Endothelial cell of umbilical vein (primary cell): Measurements from ENCODE around the gene NFX1. TPM values are rescaled to one million over a fixed set of nuclear protein-coding genes. Genes with fewer than 3 reads are reported as not detected.
A peak's percentile ranks its signal among the peaks of the same experiment; 100 is the strongest.
"Not testable (repeated sequence)": the region's sequence is repeated elsewhere in the genome, so short reads cannot be mapped to it uniquely, and the experiment has no call there.

Experiments used
- BruUV-seq: library from RNA; stranded (reverse); fragments of 400-500 nt; replicated peaks from 2 replicates; lab custom pipeline; 2021; lab: Mats Ljungman, UMichigan
- CTCF ChIA-PET: fragments of 300-600, 350-600 bp; sonication (Branson Sonifier 250); formaldehyde crosslinking; loops from one replicate; lab custom pipeline; 2021; ENCODE audit warnings: antibody characterized with exemption, inconsistent platforms; lab: Charles Lee
- POLR2A ChIA-PET: fragments of 300-600, 350-600 bp; sonication (Branson Sonifier 250); formaldehyde crosslinking; loops from one replicate; lab custom pipeline; 2021; ENCODE audit warnings: antibody characterized with exemption, inconsistent platforms; lab: Charles Lee
- DNase-seq: peaks from one replicate; pipeline ENCODE4 v3.0.0-alpha.2; 2011; ENCODE audit warnings: low read depth, low spot score
- FAIRE-seq: peaks from 2 replicates; lab custom pipeline; 2011; peaks lifted over from hg19 to GRCh38; lab: Jason Lieb, UNC
- H2AFZ ChIP-seq: 2 replicates; pipeline ENCODE4 v1.6.0; 2012; ENCODE audit warnings: low read depth, low read length, control low read depth, inconsistent platforms
- H3K27ac ChIP-seq: 2 replicates; pipeline ENCODE4 v1.5.1; 2011; ENCODE audit warnings: low read depth, mild to moderate bottlenecking, control low read depth, low read length, moderate library complexity; ENCODE audit not compliant: insufficient read depth
- H3K27me3 ChIP-seq, 2 experiments: 2 replicates each; pipeline versions ENCODE4 v1.6.0 to v1.6.1; 2011; ENCODE audit warnings: low read length in 2 of 2, mixed read lengths in 1 of 2; ENCODE audit not compliant: control insufficient read depth in 2 of 2, insufficient read depth in 2 of 2
- H3K36me3 ChIP-seq, 2 experiments: 2 replicates in 1 of 2; 3 replicates in 1 of 2; pipeline ENCODE4 v1.5.1; 2011; ENCODE audit warnings: low read length in 2 of 2, mild to moderate bottlenecking in 1 of 2, moderate library complexity in 1 of 2; ENCODE audit not compliant: control insufficient read depth in 2 of 2, insufficient read depth in 2 of 2; ENCODE audit errors: extremely low read depth in 1 of 2
- H3K4me1 ChIP-seq: 3 replicates; pipeline ENCODE4 v1.5.1; 2011; ENCODE audit warnings: mild to moderate bottlenecking, low read length; ENCODE audit not compliant: control insufficient read depth, insufficient read depth; ENCODE audit errors: extremely low read depth
- H3K4me2 ChIP-seq: 2 replicates; pipeline ENCODE4 v1.6.1; 2011; ENCODE audit warnings: low read length, control low read depth, mixed read lengths; ENCODE audit not compliant: insufficient read depth
- H3K4me3 ChIP-seq, 3 experiments: fragments of 200-600 bp in 1 of 3; sonication (generic), shearing (Covaris generic) in 1 of 3; replicated peaks in 1 of 3; 2 replicates each; pipeline ENCODE4 v1.5.1; 2011 to 2016; ENCODE audit warnings: control low read depth in 3 of 3, low read length in 3 of 3, mild to moderate bottlenecking in 2 of 3, inconsistent platforms in 1 of 3, low read depth in 1 of 3, moderate library complexity in 1 of 3; ENCODE audit not compliant: insufficient read depth in 1 of 3
- H3K79me2 ChIP-seq: 2 replicates; pipeline ENCODE4 v1.6.0; 2012; ENCODE audit warnings: low read length, inconsistent platforms; ENCODE audit not compliant: control insufficient read depth, insufficient read depth
- H3K9ac ChIP-seq: replicated peaks from 2 replicates; pipeline ENCODE3; 2011; ENCODE audit warnings: low read length, control low read depth; ENCODE audit not compliant: insufficient read depth; ENCODE audit errors: extremely low read depth
- H3K9me1 ChIP-seq: replicated peaks from 3 replicates; pipeline ENCODE4 v1.6.0; 2011; ENCODE audit warnings: mild to moderate bottlenecking, low read length; ENCODE audit not compliant: control insufficient read depth, insufficient read depth; ENCODE audit errors: extremely low read depth
- H3K9me3 ChIP-seq: replicated peaks from 2 replicates; pipeline ENCODE4 v1.5.1; 2012; ENCODE audit warnings: low read length, inconsistent platforms; ENCODE audit not compliant: control insufficient read depth, insufficient read depth
- H4K20me1 ChIP-seq: replicated peaks from 2 replicates; pipeline ENCODE3; 2011; ENCODE audit warnings: mild to moderate bottlenecking, low read length; ENCODE audit not compliant: control insufficient read depth, insufficient read depth; ENCODE audit errors: extremely low read depth
- FOS ChIP-seq: IDR thresholded peaks from 2 replicates; pipeline ENCODE4 v1.6.1; 2011; ENCODE audit warnings: mild to moderate bottlenecking, low read length, moderate library complexity, borderline replicate concordance; ENCODE audit not compliant: insufficient read depth
- GATA2 ChIP-seq: IDR thresholded peaks from 2 replicates; pipeline ENCODE4 v1.7.0; 2011; ENCODE audit warnings: low read depth, mild to moderate bottlenecking, moderate library complexity, mixed read lengths, low read length; ENCODE audit not compliant: insufficient read length, insufficient read depth
- POLR2A ChIP-seq: IDR thresholded peaks from 2 replicates; pipeline ENCODE4 v1.6.1; 2012; ENCODE audit warnings: low read depth, mild to moderate bottlenecking, control low read depth, low read length
- POLR2AphosphoS5 ChIP-seq: IDR thresholded peaks from 2 replicates; pipeline ENCODE4 v1.6.1; 2012; ENCODE audit warnings: low read depth, mild to moderate bottlenecking, control low read depth, low read length, moderate library complexity; ENCODE audit not compliant: insufficient read depth
- dilution Hi-C: fragments of 300-500 bp; cut with MboI; formaldehyde crosslinking; loops from one replicate; pipeline ENCODE4 v1.15.0; 2019; ENCODE audit warnings: low sequenced_read_pairs; ENCODE audit not compliant: extremely low pct_ligation_motif_present
- intact Hi-C: fragments of 100-400 bp; cut with micrococcal nuclease; formaldehyde crosslinking; loops from one replicate; pipeline ENCODE4 v1.10.0; 2022
- polyA plus RNA-seq, 4 experiments: library from polyadenylated mRNA; depleted of rRNA in 3 of 4; stranded (reverse) in 3 of 4; unstranded in 1 of 4; fragments of >200 nt; gene quantifications; 2 replicates each; pipeline versions ENCODE4 v1.2.1 to v1.2.3, GENCODE V29; 2011 to 2012; ENCODE audit warnings: missing spikeins in 1 of 4
- total RNA-seq: library from RNA; stranded (reverse); gene quantifications from 2 replicates; pipeline ENCODE4 v1.2.3, GENCODE V29; 2021
- TF ChIP-seq, protein P1 (sequence below), 2 donors: IDR thresholded peaks; 1 replicate in 1 of 2; 2 replicates in 1 of 2; pipeline ENCODE4 v1.5.1; 2011; ENCODE audit warnings: low read length in 2 of 2, mild to moderate bottlenecking in 2 of 2, moderate library complexity in 2 of 2, control low read depth in 1 of 2, inconsistent platforms in 1 of 2, low read depth in 1 of 2; ENCODE audit not compliant: insufficient read depth in 1 of 2; ENCODE audit errors: extremely low read depth in 1 of 2

NFX1 gene
- total and polyA plus RNA-seq, 2 donors (not counting 3 experiments of a cell fraction or from before 2014, with no cell fraction given) = 19.3 to 21.7 TPM

DNA sequence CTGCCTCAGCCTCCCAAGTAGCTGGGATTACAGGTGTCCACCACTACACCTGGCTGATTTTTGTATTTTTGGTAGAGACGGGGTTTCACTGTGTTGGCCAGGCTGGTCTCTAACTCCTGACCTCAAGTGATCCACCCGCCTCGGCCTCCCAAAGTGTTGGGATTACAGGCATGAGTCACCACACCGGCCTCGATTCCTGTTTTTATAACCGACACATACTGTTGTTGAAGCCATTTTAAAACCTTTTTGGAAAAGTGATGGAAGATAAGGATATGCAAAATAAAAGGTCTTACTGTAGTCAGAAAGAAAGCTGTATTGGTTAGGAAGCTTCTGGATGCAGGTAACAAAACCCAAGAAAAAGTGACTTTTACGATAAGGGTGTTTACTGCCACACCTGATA lies 42.6 kb downstream of the NFX1 start:
- BruUV-seq, H3K36me3 ChIP-seq, H3K79me2 ChIP-seq, H4K20me1 ChIP-seq, FAIRE-seq, H3K9ac ChIP-seq, H2AFZ ChIP-seq, H3K4me3 ChIP-seq, H3K27ac ChIP-seq, H3K27me3 ChIP-seq, H3K4me2 ChIP-seq, H3K9me1 ChIP-seq, POLR2A ChIA-PET, H3K9me3 ChIP-seq, dilution Hi-C loops: not testable (repeated sequence)
- peaks cover 48% of the 10 kb centered on the region for H3K4me1 ChIP-seq
- intact Hi-C loops = loop anchor here (2.0 kb wide), 1 partner anchor 68 kb away; the partner anchor contains the start of genes BAG1 and CHMP5
- CTCF ChIA-PET = interaction anchor here (1.3 to 3.2 kb wide), 3 partner anchors 12 to 120 kb away, joined by 3 to 13 read pairs (median 10); no protein-coding TSS in a partner anchor
- peak; percentile 36 for TF ChIP-seq GATA2
- TF ChIP-seq FOS = peak; percentile 44
- peak; percentile 63 for DNase-seq

DNA sequence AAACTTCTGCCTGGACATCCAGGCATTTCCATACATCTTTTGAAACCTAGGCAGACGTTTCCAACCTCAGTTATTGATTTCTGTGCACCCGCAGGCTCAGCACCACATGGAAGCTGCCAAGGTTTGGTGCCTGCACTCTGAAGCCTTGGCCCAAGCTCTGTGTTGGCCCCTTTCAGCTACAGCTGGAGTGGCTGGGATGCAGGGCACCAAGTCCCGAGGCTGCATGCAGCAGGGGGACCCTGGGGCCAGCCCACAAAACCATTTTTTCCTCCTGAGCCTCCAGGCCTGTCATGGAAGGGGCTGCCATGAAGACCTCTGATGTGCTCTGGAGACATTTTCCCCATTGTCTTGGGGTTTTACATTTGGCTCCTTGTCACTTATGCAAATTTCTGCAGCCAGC lies 49.9 kb downstream of the NFX1 start:
- DNase-seq = no peak
- Histone ChIP-seq H2AFZ (no peak overlapping the region), H3K79me2 (no peaks in the 10 kb centered on the region), H4K20me1 (no peaks in the 10 kb centered on the region), H3K36me3 (peaks cover 10 to 22% of the 10 kb centered on the region in 2 experiments), H3K4me3 (no peak overlapping the region), H3K27me3 (no peaks in the 10 kb centered on the region), H3K4me2 (no peak overlapping the region), H3K9ac (no peak overlapping the region), H3K9me3 (peaks cover 9% of the 10 kb centered on the region), H3K9me1 (no peaks in the 10 kb centered on the region), H3K4me1 (no peaks in the 10 kb centered on the region), H3K27ac (no peak overlapping the region)
- dilution Hi-C loops = no loop called here
- TF ChIP-seq POLR2AphosphoS5 (no peak), POLR2A (no peak)
- TF ChIP-seq, protein P1, sequence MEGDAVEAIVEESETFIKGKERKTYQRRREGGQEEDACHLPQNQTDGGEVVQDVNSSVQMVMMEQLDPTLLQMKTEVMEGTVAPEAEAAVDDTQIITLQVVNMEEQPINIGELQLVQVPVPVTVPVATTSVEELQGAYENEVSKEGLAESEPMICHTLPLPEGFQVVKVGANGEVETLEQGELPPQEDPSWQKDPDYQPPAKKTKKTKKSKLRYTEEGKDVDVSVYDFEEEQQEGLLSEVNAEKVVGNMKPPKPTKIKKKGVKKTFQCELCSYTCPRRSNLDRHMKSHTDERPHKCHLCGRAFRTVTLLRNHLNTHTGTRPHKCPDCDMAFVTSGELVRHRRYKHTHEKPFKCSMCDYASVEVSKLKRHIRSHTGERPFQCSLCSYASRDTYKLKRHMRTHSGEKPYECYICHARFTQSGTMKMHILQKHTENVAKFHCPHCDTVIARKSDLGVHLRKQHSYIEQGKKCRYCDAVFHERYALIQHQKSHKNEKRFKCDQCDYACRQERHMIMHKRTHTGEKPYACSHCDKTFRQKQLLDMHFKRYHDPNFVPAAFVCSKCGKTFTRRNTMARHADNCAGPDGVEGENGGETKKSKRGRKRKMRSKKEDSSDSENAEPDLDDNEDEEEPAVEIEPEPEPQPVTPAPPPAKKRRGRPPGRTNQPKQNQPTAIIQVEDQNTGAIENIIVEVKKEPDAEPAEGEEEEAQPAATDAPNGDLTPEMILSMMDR (IDR thresholded peaks at IDR 0.05; ENCODE audit: extremely low read depth in 1 of 2, insufficient read depth in 1 of 2, low read depth in 1 of 2, low read length in 2 of 2) = no peak
- ChIA-PET CTCF (no interaction called here), POLR2A (interaction anchor here (0.6 kb wide), 1 partner anchor 19 kb away, joined by 7 read pairs; no protein-coding TSS in a partner anchor)
- intact Hi-C loops = no loop called here
- FAIRE-seq = no peak
- BruUV-seq = no TSS peak
